Keratinocyte (primary cell): ENCODE measurements around the gene TCTN1. TPM values are rescaled to one million over a fixed set of nuclear protein-coding genes. Genes with fewer than 3 reads are reported as not detected.
A peak's percentile ranks its signal among the peaks of the same experiment; 100 is the strongest.

Experiments used
- DNase-seq: peaks from one replicate; pipeline ENCODE4 v3.0.0-alpha.2; 2011; ENCODE audit warnings: low read depth, missing footprints, low spot score
- FAIRE-seq: peaks from 2 replicates; lab custom pipeline; 2011; peaks lifted over from hg19 to GRCh38; lab: Jason Lieb, UNC
- H2AFZ ChIP-seq: 2 replicates; pipeline ENCODE4 v1.6.0; 2012; ENCODE audit warnings: low read length, control low read depth, inconsistent platforms; ENCODE audit not compliant: control insufficient read depth
- H3K27ac ChIP-seq: 2 replicates; pipeline ENCODE4 v1.5.1; 2011; ENCODE audit warnings: low read length; ENCODE audit not compliant: control insufficient read depth, insufficient read depth
- H3K27me3 ChIP-seq: 3 replicates; pipeline ENCODE4 v1.6.0; 2011; ENCODE audit warnings: low read length; ENCODE audit not compliant: control insufficient read depth, insufficient read depth; ENCODE audit errors: extremely low read depth
- H3K36me3 ChIP-seq, 2 experiments: 2 replicates in 1 of 2; 3 replicates in 1 of 2; pipeline ENCODE4 v1.5.1; 2011; ENCODE audit warnings: low read length in 2 of 2, mild to moderate bottlenecking in 1 of 2; ENCODE audit not compliant: control insufficient read depth in 2 of 2, insufficient read depth in 2 of 2; ENCODE audit errors: extremely low read depth in 1 of 2
- H3K4me1 ChIP-seq: 3 replicates; pipeline ENCODE4 v1.5.1; 2011; ENCODE audit warnings: low read length; ENCODE audit not compliant: control insufficient read depth, insufficient read depth; ENCODE audit errors: extremely low read depth
- H3K4me2 ChIP-seq: 3 replicates; pipeline ENCODE4 v1.6.0; 2011; ENCODE audit warnings: low read depth, low read length; ENCODE audit not compliant: control insufficient read depth, insufficient read depth; ENCODE audit errors: extremely low read depth
- H3K4me3 ChIP-seq, 3 experiments: fragments of 200-600 bp in 1 of 3; sonication (generic) in 1 of 3; 2 replicates in 2 of 3; 3 replicates in 1 of 3; pipeline ENCODE4 v1.5.1; 2011 to 2016; ENCODE audit warnings: low read length in 3 of 3, mild to moderate bottlenecking in 3 of 3, control low read depth in 2 of 3, inconsistent platforms in 1 of 3, low read depth in 1 of 3, mixed read lengths in 1 of 3, mixed run types in 1 of 3, moderate library complexity in 1 of 3; ENCODE audit not compliant: control insufficient read depth in 2 of 3, insufficient read depth in 2 of 3; ENCODE audit errors: extremely low read depth in 1 of 3
- H3K79me2 ChIP-seq: 2 replicates; pipeline ENCODE4 v1.6.0; 2012; ENCODE audit warnings: low read length; ENCODE audit not compliant: control insufficient read depth, insufficient read depth
- H3K9ac ChIP-seq: 3 replicates; pipeline ENCODE4 v1.6.0; 2011; ENCODE audit warnings: low read length; ENCODE audit not compliant: control insufficient read depth, insufficient read depth; ENCODE audit errors: extremely low read depth
- H3K9me1 ChIP-seq: 3 replicates; pipeline ENCODE4 v1.6.0; 2011; ENCODE audit warnings: low read length; ENCODE audit not compliant: control insufficient read depth, insufficient read depth; ENCODE audit errors: extremely low read depth
- H3K9me3 ChIP-seq: 2 replicates; pipeline ENCODE4 v1.5.1; 2012; ENCODE audit warnings: low read depth, low read length; ENCODE audit not compliant: control insufficient read depth
- H4K20me1 ChIP-seq: 3 replicates; pipeline ENCODE4 v1.6.0; 2011; ENCODE audit warnings: low read length; ENCODE audit not compliant: control insufficient read depth, insufficient read depth; ENCODE audit errors: extremely low read depth
- EZH2 ChIP-seq: IDR thresholded peaks from one replicate; pipeline ENCODE4 v1.6.1; 2012; ENCODE audit warnings: inconsistent platforms, mild to moderate bottlenecking, low read length, moderate library complexity
- dilution Hi-C: fragments of 300-500 bp; cut with MboI; formaldehyde crosslinking; loops from one replicate; pipeline ENCODE4 v1.7.0; 2020; ENCODE audit warnings: low sequenced_read_pairs; ENCODE audit not compliant: extremely low pct_ligation_motif_present
- polyA plus RNA-seq, 5 experiments: library from polyadenylated mRNA; depleted of rRNA in 3 of 5; stranded (reverse) in 3 of 5; stranded (forward) in 1 of 5; unstranded in 1 of 5; fragments of >200 nt; gene quantifications; 1 replicate in 1 of 5; 2 replicates in 3 of 5; 3 replicates in 1 of 5; pipeline versions ENCODE4 v1.2.1 to v1.2.3, GENCODE V29; 2011 to 2012; ENCODE audit warnings: missing spikeins in 2 of 5, low read depth in 1 of 5, low replicate concordance in 1 of 5
- TF ChIP-seq, protein P1 (sequence below), 3 experiments: IDR thresholded peaks in 1 of 3; conservative IDR thresholded peaks in 1 of 3; optimal IDR thresholded peaks in 1 of 3; 2 replicates in 2 of 3; 3 replicates in 1 of 3; pipeline versions ENCODE3 to v1.5.1; 2011; ENCODE audit warnings: low read length in 3 of 3, mild to moderate bottlenecking in 3 of 3, moderate library complexity in 2 of 3, control low read depth in 1 of 3, inconsistent platforms in 1 of 3; ENCODE audit not compliant: insufficient read depth in 2 of 3; ENCODE audit errors: extremely low read depth in 1 of 3

Gene TCTN1
- polyA plus RNA-seq, 1 donor (not counting 4 experiments of a cell fraction or from before 2014, with no cell fraction given) = 30.6 TPM

DNA sequence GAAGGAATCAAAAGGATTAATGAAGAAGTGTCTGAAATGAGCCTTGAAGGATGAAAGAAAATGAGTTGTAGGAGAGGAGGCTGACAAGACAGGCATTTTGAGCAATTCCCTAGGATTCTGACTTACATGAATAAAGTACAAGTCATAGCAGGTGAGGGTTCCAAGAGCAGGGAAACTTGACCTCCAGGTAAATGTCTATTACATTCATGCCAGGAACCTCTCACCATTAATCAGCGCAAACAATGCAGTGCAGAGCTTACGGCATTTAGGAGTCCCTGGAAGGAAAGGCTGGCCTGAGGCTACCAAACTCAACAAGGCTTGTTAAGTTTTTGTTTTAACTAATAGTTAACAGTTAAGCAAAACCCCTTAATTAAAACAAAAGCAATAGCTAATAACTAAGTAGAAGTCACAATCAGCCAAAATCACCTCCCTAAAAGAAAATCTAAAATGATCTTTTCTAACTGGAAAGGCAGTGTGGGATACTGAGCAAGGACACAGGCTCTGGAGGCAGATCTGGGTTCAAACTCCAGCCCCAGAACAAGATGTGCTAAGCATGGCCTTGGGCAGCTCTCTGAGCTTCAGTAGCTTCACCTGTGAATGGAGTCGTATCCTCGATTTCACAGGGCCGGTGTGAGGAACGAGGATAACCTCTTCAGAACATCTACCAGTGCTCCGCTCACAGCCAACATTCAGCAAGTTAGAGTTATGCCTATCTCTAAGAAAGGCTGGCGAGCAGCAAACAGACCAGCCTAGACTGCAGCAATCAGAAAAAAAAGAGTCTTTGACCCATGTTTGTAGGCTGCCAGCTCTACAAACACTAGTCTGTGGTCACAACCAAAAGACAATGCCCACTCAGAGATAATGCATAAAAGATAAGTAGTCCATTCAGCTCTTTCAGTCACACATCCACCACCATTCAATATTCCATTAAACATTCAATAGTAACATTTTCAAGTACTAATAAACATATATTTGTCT lies 47.7 kb upstream of the TCTN1 start:
- peaks cover 51% of the 10 kb centered on the region for H3K4me1 ChIP-seq
- peaks cover 75% of the 10 kb centered on the region for H3K79me2 ChIP-seq

DNA sequence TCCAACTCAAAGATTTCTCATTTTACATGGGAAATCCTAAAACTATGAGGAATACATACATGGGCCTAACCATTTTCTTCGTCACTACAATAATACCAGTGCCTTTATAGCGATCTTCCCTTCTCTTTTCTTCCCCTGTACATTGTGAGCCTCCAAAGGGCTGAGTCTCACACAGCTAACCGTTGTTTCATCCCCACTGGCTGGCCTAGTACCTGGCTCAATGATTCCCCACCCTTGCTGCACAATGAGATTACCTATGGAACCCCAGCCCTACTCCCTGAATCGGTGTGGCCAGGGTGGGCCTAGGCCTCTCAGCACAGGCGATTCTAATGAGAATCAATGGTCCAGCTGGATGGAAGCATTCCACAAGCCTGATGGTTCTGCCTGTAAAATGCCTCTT lies 46.9 kb upstream of the TCTN1 start:
- H3K4me1 ChIP-seq = peaks cover 51% of the 10 kb centered on the region
- H3K36me3 ChIP-seq = no peaks in the 10 kb centered on the region
- H3K9me1 ChIP-seq = no peaks in the 10 kb centered on the region
- dilution Hi-C loops = no loop called here
- DNase-seq (no peak), FAIRE-seq (no peak)
- TF ChIP-seq, protein P1, sequence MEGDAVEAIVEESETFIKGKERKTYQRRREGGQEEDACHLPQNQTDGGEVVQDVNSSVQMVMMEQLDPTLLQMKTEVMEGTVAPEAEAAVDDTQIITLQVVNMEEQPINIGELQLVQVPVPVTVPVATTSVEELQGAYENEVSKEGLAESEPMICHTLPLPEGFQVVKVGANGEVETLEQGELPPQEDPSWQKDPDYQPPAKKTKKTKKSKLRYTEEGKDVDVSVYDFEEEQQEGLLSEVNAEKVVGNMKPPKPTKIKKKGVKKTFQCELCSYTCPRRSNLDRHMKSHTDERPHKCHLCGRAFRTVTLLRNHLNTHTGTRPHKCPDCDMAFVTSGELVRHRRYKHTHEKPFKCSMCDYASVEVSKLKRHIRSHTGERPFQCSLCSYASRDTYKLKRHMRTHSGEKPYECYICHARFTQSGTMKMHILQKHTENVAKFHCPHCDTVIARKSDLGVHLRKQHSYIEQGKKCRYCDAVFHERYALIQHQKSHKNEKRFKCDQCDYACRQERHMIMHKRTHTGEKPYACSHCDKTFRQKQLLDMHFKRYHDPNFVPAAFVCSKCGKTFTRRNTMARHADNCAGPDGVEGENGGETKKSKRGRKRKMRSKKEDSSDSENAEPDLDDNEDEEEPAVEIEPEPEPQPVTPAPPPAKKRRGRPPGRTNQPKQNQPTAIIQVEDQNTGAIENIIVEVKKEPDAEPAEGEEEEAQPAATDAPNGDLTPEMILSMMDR (optimal IDR thresholded peaks at IDR 0.05 in 1 of 3, IDR thresholded peaks at IDR 0.05 in 1 of 3, conservative IDR thresholded peaks at IDR 0.05 in 1 of 3; ENCODE audit: extremely low read depth in 1 of 3, insufficient read depth in 2 of 3, low read length in 3 of 3) = no peak
- TF ChIP-seq EZH2 = no peak
- peaks cover 74% of the 10 kb centered on the region for H3K79me2 ChIP-seq
- H3K4me3 ChIP-seq = no peak overlapping the region
- no peaks in the 10 kb centered on the region for H3K27me3 ChIP-seq
- no peak overlapping the region for H3K9ac ChIP-seq
- H2AFZ ChIP-seq = no peak overlapping the region
- peaks cover 1% of the 10 kb centered on the region for H3K9me3 ChIP-seq
- peak overlapping the region; percentile 69 for H3K4me2 ChIP-seq
- H4K20me1 ChIP-seq = no peaks in the 10 kb centered on the region
- H3K27ac ChIP-seq = peak overlapping the region; percentile 81

More for the DNA sequence above, 47.7 kb upstream of the TCTN1 start:
- Histone ChIP-seq H4K20me1 (no peaks in the 10 kb centered on the region), H3K4me2 (peak overlapping the region; percentile 69), H3K36me3 (no peaks in the 10 kb centered on the region), H3K9me3 (no peaks in the 10 kb centered on the region), H3K27me3 (no peaks in the 10 kb centered on the region), H2AFZ (no peak overlapping the region), H3K27ac (peak overlapping the region; percentile 81), H3K9me1 (no peaks in the 10 kb centered on the region), H3K4me3 (peak overlapping the region in 2 of 3 experiments; percentile 14 to 40), H3K9ac (peak overlapping the region; percentile 55)
- TF ChIP-seq EZH2 = no peak
- TF ChIP-seq, protein P1 (optimal IDR thresholded peaks at IDR 0.05 in 1 of 3, IDR thresholded peaks at IDR 0.05 in 1 of 3, conservative IDR thresholded peaks at IDR 0.05 in 1 of 3; ENCODE audit: extremely low read depth in 1 of 3, insufficient read depth in 2 of 3, low read length in 3 of 3) = no peak
- dilution Hi-C loops = no loop called here
- peak; percentile 93 for FAIRE-seq
- DNase-seq = peak; percentile 91
